Stimulated activated CD8-positive, alpha-beta memory T cell treated with anti-CD3 and anti-CD28 coated beads, Interleukin-15, amount 100 ng/mL, for 4 hours (primary cell): Measurements from ENCODE around the gene TACSTD2.
A peak's percentile ranks its signal among the peaks of the same experiment; 100 is the strongest.
"Not testable (repeated sequence)": the region's sequence is repeated elsewhere in the genome, so short reads cannot be mapped to it uniquely, and the experiment has no call there.

Source experiments
- DNase-seq, 2 donors: peaks; one replicate each; pipeline ENCODE4 v3.0.0-alpha.2; 2020; ENCODE audit warnings: low read depth in 2 of 2

Gene TACSTD2

GRCh38 chr1:58566339-58566738 is 10.7 kb downstream of the TACSTD2 start:
- DNase-seq: no peak

GRCh38 chr1:58563715-58564114 is 13.3 kb downstream of the TACSTD2 start:
- DNase-seq: not testable (repeated sequence)

- no peak for DNase-seq
Measured at GRCh38 chr1:58561633-58562032, 15.4 kb downstream of the TACSTD2 start.

DNA sequence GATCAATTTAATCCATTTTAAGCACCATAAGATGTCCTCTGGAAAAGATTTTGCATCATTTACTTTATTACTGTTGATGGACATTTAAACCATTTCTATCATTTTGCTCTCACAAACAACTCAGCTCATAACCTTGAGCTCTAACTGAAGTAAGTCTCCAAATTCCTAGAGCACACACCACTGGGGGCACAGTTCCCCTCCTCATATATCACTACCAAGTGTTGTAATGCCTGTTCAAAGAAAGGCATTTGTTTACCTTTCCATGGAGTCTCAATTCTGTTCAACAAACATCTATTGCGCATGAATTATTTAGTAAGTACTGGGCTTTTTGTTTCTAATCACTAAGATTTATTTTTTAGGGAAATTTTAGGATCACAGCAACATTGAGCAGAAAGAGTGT is 21.7 kb downstream of the TACSTD2 start:
- DNase-seq: no peak

DNA sequence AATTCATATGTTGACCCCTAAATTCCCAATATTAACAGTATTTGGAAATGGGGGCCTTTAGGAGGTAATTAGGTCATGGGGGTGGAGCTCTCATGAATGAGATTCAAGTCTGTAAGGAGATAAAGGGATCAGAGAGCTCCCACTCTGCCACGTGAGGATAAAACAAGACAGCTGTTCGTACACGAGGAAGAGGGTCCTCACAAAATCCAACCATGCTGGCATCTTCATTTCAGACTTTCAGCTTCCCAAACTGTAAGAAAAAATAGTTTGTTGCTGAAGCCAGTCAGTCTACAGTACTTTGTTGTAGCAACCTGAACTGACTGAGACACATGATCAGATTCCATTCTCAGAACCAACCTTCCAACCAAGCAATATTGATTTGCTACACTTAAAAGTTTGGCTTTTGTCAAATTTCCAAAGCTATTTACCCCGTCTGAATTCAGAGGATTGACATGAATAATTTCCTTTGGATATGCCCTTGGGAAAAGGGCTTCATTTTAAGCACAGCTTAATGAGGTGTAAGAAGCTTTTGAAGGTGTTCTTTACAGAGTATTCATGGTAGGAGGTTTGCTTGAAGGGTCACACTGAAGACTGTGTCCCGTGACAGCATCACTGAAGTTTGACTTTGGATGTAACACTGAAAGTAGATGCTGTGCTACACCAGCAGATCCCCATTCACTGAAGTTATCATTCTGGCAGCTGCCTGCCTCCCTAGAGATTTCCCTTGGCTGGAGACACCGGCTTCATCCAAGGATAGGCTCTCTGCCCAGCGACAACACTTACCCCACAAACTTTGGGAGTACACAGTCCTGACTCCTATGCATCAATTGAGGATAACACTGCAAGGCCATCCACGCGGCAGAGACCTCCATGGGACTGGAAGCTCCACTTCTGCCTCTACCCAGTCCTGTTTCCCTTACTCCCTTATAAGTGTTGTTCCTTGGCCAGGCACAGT is 25.6 kb downstream of the TACSTD2 start:
- DNase-seq: no peak

DNA sequence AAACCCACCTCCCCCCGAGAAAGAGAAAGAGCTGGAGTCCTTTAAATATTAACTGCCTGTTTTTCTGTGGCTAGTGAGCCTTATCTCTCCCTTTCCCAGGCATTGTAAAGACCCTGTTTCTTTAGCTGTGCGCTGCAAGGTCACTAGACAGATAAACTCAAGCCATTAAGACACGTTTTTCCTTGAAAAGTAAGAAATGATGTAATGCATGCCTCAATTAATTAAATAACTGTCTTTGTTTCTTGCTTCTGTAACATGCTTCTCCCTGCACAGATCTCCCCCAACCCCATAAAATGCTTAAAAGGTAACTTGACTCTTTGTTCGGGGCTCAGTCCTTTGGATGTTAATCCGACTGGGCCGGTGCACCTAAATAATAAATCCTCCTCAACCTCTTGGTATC is 27.8 kb downstream of the TACSTD2 start:
- DNase-seq: not testable (repeated sequence)

DNA sequence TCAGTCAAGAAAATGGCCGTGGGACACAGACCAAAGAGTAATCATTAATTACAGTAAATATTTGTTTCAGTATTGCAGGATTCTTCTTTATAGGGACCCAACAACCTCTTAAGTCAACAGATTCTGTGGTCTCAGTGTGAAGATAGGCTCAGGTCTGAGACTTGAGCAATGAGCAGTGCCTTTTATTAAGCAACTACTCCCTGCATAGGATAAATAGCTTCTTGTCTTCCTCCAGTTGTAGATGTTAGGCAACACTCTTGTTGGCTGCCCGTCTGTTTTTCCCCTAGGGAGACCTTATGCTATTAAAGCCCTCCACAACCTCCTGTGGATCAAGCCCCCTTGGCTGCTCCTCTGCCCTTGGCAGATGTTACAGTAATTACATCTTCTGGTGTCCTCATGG is 28.7 kb downstream of the TACSTD2 start:
- DNase-seq: no peak

- peak; percentile 96 to 97 for DNase-seq
Measured at GRCh38 chr1:58546520-58547308, 30.3 kb downstream of the TACSTD2 start, which contains the start of gene OMA1. Gene OMA1, minus strand, starts transcription at chr1:58546726. Its CDS starts 7,432 bp downstream, at chr1:58539294.

GRCh38 chr1:58545591-58546519 is 31.2 kb downstream of the TACSTD2 start:
- DNase-seq: peak in 1 of 2 donors; percentile 67

- no peak for DNase-seq
Measured at GRCh38 chr1:58543260-58543659, 33.8 kb downstream of the TACSTD2 start.

DNA sequence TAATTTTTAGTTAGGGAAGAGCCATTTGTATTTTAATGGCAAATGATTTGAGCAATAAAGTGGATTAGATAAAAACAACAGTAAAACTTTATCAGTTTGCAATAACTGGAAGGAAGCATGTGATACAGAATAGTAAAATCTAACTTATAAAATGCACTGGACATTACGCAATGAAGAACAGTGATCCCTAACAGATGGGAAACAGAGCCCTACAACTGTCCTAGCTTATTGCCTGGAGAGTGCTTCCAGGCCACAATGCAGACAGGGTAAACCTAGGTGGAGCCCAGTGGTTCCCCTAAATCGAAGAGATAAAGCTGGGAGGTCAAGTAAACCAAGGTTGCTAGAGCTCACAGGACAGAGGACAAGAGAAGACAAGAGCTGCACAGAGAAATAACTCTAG is 37.5 kb downstream of the TACSTD2 start:
- no peak for DNase-seq

GRCh38 chr1:58538821-58539220 is 38.2 kb downstream of the TACSTD2 start:
- DNase-seq: no peak

DNA sequence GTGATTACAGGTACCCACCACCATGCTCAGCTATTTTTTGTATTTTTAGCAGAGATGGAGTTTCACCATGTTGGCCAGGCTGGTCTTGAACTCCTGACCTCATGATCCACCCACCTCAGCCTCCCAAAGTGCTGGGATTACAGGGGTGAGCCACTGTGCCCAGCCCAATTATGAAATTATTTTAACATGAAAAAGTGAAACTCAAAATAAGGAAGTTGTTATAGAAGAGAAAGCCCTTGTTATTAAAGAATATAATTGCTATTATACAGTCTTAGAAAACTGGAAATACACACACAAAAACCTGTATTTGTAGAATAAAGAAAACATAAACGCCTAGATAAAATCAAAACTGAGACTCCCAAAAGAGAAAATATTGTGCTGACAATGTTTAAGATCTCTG is 45.2 kb downstream of the TACSTD2 start:
- DNase-seq: not testable (repeated sequence)

DNA sequence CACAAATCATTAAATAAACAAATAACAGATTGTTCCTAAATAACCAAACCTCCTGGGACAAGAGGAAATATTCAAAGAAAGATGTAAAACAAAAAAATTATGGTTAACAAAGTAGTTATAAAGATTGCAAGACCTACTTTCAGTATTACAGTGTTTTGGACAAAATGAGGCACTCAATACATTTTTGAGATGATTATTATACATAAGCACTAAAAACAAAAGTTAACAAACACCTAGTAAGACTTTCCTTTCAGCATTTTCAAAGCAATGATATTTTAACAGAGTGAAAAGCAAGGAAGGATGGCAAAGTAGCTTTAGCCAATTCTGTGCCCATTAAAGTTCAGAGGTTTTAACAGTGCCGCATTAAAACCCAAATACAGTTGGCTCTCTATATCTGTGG is 47.8 kb downstream of the TACSTD2 start:
- DNase-seq: no peak

GRCh38 chr1:58528518-58528917 is 48.5 kb downstream of the TACSTD2 start:
- DNase-seq: no peak
